Ovary (tissue), 9 donors: ENCODE data around the gene DUSP22. TPM values are rescaled to one million over a fixed set of nuclear protein-coding genes. Genes with fewer than 3 reads are reported as not detected.

Experiments used
- DNase-seq, 5 donors: peaks; one replicate each; pipeline ENCODE4 v3.0.0-alpha.2; 2019 to 2020
- H3K27ac ChIP-seq, 2 donors: fragments of 200-600 bp; one replicate each; pipeline versions ENCODE4 v1.5.1 to v1.8.0; 2019 to 2022
- H3K27me3 ChIP-seq: fragments of 200-600 bp; one replicate; pipeline ENCODE4 v1.8.0; 2022
- H3K36me3 ChIP-seq: fragments of 200-600 bp; sonication (generic); one replicate; pipeline ENCODE4 v1.5.1; 2019
- H3K4me1 ChIP-seq: one replicate; pipeline ENCODE4 v1.8.1; 2013; ENCODE audit warnings: mild to moderate bottlenecking, moderate library complexity; ENCODE audit not compliant: insufficient read depth
- H3K4me3 ChIP-seq: fragments of 200-600 bp; sonication (generic); one replicate; pipeline ENCODE4 v1.5.1; 2017
- H3K9me3 ChIP-seq, 2 donors: fragments of 200-600 bp in 1 of 2; sonication (generic) in 1 of 2; one replicate each; pipeline versions ENCODE4 v1.5.1 to v1.8.1; 2013 to 2019; ENCODE audit warnings: mild to moderate bottlenecking in 1 of 2, moderate library complexity in 1 of 2
- EP300 ChIP-seq: sonication (generic); formaldehyde crosslinking; IDR thresholded peaks from one replicate; pipeline ENCODE4 v1.6.1; 2017; ENCODE audit warnings: antibody characterized with exemption
- POLR2A ChIP-seq: fragments of 450-650 bp; IDR thresholded peaks from one replicate; pipeline ENCODE4 v1.6.1; 2017; ENCODE audit warnings: antibody characterized with exemption, mild to moderate bottlenecking, moderate library complexity
- WGBS, 3 donors: extraction: QIAGEN DNeasy Blood & Tissue Kit in 1 of 3; methylation state at CpG; one replicate each; pipeline versions ENCODE4 v1.1.5 to v1.1.7; 2013 to 2017; 5-methylcytosine and 5-hydroxymethylcytosine counted together
- intact Hi-C, 4 donors: fragments of 100-400 bp; cut with DNase I; formaldehyde crosslinking; loops; one replicate each; pipeline versions ENCODE4 v1.11.0 to v1.15.1; 2022 to 2023
- polyA plus RNA-seq, 2 donors: library from polyadenylated mRNA; stranded (reverse); fragments of 200-250 nt in 1 of 2; fragments of 350-450 nt in 1 of 2; fragmentation: Illumina TruSeq in 1 of 2; extraction: RNeasy Lipid Tissue Mini Kit (QIAGEN cat#74804) in 1 of 2; gene quantifications; one replicate each; pipeline ENCODE4 v1.2.3, GENCODE V29; 2013 to 2014
- total RNA-seq, 7 donors: library from RNA; depleted of rRNA in 2 of 7; stranded (reverse); fragments of >200 nt in 2 of 7; fragmentation: NEBNext Ultra II Directional in 3 of 7; extraction: Animal tissue kit (Norgen Biotek cat#: 25700) in 3 of 7; gene quantifications; one replicate each; pipeline versions ENCODE4 v1.1.0 to v1.2.4, GENCODE V29; 2016 to 2023
- TF ChIP-seq, protein P1 (sequence below), 3 donors: fragments of 450-650 bp in 2 of 3; fragments of 200-600 bp in 1 of 3; IDR thresholded peaks; one replicate each; pipeline versions ENCODE4 v1.5.1 to v1.8.0; 2016 to 2022; ENCODE audit warnings: antibody characterized with exemption in 3 of 3, mild to moderate bottlenecking in 1 of 3
- donor health status: DM: no; HTN: no; CAD: no; lungs with moderate emphysema.
- donor health status: DM: no; HTN: no; CAD: no.
- donor health status: Bipolar disorder and iron deficiency.
- donor health status: DM: yes; HTN: yes; CAD: no.
- donor health status: DM: no; HTN: no; CAD: no.
- donor health status: DM: yes; HTN: yes; CAD: no.

Gene DUSP22
- total and polyA plus RNA-seq, 9 donors = 24.7 to 35.0 (median 29.3) TPM

DNA sequence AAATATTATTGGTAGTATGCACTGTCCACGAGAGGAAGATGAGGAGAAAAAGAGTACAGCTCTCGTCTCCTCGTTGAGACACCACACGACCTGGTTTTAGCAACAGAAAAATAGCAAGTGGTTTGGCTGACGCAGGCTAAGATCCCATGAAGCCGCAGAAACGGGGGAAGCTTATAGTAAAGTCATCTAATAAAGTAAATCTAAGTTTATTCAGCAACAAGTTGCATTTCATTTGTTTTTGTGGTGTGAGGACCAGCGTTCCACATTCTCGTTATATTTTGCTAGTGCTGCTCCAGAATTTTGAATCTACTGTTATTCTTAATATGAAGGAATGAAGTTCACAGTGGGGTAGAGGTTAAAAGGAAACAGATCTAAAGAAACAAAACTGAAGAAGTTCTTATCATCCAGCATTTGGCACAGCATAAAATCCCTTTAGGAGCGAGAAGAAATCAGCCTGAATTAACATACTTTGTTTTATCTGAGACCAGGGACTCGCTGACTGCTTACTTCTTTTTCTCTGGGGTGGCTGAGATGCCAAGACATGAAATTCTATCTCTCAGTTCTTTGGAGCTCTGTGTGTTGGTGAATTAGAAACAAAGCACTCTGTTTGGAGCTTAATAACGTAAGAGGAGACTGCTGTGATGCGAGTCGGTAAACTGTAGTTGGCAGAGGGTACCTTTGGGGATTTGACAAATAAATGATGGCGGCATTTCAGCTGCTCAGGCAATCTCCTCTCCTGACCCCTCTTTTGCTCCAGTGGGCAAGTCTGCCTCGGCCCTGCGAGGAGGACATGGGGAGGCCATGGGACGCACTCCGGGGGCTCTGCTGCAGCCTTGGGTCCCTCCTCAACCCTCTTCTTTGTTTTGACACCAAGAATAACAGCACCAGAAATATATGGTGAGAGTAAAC is 74.4 kb downstream of the DUSP22 start:
- Histone ChIP-seq H3K4me3 (no peak overlapping the region), H3K4me1 (no peaks in the 10 kb centered on the region), H3K27ac (no peak overlapping the region), H3K27me3 (no peaks in the 10 kb centered on the region), H3K36me3 (no peaks in the 10 kb centered on the region), H3K9me3 (no peaks in the 10 kb centered on the region)
- TF ChIP-seq EP300 (no peak), POLR2A (no peak)
- TF ChIP-seq, protein P1, sequence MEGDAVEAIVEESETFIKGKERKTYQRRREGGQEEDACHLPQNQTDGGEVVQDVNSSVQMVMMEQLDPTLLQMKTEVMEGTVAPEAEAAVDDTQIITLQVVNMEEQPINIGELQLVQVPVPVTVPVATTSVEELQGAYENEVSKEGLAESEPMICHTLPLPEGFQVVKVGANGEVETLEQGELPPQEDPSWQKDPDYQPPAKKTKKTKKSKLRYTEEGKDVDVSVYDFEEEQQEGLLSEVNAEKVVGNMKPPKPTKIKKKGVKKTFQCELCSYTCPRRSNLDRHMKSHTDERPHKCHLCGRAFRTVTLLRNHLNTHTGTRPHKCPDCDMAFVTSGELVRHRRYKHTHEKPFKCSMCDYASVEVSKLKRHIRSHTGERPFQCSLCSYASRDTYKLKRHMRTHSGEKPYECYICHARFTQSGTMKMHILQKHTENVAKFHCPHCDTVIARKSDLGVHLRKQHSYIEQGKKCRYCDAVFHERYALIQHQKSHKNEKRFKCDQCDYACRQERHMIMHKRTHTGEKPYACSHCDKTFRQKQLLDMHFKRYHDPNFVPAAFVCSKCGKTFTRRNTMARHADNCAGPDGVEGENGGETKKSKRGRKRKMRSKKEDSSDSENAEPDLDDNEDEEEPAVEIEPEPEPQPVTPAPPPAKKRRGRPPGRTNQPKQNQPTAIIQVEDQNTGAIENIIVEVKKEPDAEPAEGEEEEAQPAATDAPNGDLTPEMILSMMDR (IDR thresholded peaks at IDR 0.05) = no peak
- intact Hi-C loops = no loop called here
- 53 to 65% (median 56%) methylated on average over 19 of the region's 19 CpGs for WGBS, 3 donors
- no peak for DNase-seq

DNA sequence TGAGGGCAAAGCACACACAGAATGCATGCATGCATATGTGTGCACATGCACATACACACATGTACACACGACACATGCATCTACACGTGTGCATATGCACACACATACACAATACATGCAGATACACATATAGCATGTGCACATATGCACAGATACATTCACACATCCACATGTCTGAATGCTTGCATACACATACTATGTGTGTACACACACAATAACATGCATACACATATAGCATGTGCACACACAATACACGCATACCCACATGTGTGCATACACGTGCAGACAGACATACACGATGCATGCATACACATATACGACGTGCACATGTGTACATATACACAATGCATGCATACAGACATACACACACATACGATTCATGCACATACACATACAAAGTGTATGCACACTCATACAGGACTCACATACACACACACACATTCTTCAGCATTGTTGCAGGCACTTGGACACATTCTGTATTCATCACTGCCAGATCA is 75.1 kb downstream of the DUSP22 start:
- TF ChIP-seq POLR2A = no peak
- TF ChIP-seq, protein P1 (IDR thresholded peaks at IDR 0.05) = no peak
- TF ChIP-seq EP300 = no peak
- intact Hi-C loops = no loop called here
- H3K27me3 ChIP-seq = no peaks in the 10 kb centered on the region
- no peak for DNase-seq
- no peaks in the 10 kb centered on the region for H3K9me3 ChIP-seq
- WGBS, 3 donors = 82 to 88% (median 82%) methylated on average over 8 of the region's 8 CpGs
- no peak overlapping the region for H3K27ac ChIP-seq
- H3K4me3 ChIP-seq = no peak overlapping the region
- no peaks in the 10 kb centered on the region for H3K4me1 ChIP-seq
- no peaks in the 10 kb centered on the region for H3K36me3 ChIP-seq

DNA sequence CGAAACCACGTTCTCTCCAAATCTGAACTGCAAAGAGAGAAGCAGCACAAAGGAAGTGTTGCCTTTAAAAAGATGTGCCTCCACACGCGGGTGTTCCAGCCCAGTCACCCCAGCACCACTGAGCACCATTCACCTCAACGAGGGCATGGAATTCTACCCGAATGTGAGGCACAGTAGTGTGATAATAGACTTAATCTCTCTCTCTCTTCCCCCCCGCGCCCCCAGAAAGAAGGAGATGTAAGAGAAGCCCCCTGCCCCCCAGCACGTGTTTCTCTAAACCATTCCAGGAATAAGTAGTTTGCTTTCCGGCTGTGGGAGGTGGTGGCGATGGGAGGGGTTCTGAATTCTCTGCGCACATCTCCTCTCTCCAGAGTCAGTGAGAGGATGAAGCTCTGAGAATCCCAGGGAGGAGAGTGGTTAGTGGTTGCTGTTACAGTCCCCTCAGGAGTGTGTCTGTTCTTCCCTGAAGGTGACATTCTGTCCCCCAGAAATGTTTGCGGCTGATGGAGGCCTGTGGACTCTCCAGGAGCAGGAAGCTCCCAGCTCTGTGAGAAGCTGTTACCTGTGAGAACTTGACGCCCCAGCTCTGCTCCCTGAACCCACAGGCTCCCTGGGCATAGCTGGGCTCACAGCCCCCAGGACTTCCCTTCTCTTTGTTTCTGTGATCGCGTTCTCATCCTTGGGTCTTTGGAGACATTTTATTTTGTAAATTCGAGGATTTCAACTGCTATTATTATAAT is 75.8 kb downstream of the DUSP22 start:
- no peaks in the 10 kb centered on the region for H3K9me3 ChIP-seq
- DNase-seq = no peak
- 70 to 73% (median 71%) methylated on average over 17 of the region's 17 CpGs for WGBS, 3 donors
- H3K27ac ChIP-seq = no peak overlapping the region
- H3K4me3 ChIP-seq = no peak overlapping the region
- H3K27me3 ChIP-seq = no peaks in the 10 kb centered on the region
- intact Hi-C loops = no loop called here
- H3K4me1 ChIP-seq = no peaks in the 10 kb centered on the region
- TF ChIP-seq, protein P1 (IDR thresholded peaks at IDR 0.05) = no peak
- TF ChIP-seq POLR2A = no peak
- no peak for TF ChIP-seq EP300
- H3K36me3 ChIP-seq = no peaks in the 10 kb centered on the region

- WGBS, 3 donors = 73 to 75% (median 74%) methylated on average over 13 of the region's 13 CpGs
- Histone ChIP-seq H3K27ac (no peak overlapping the region), H3K4me3 (no peak overlapping the region), H3K36me3 (no peaks in the 10 kb centered on the region), H3K9me3 (no peaks in the 10 kb centered on the region), H3K27me3 (no peaks in the 10 kb centered on the region), H3K4me1 (no peaks in the 10 kb centered on the region)
- intact Hi-C loops = no loop called here
- no peak for TF ChIP-seq EP300
- no peak for DNase-seq
These were observed 77.5 kb downstream of the DUSP22 start for GRCh38 chr6:369559-370431.
